HAP-1 (cell line): ENCODE measurements around the gene CMIP.

Experiments used
- DNase-seq, 2 experiments: peaks; one replicate each; pipeline ENCODE4 v3.0.0-alpha.2; 2016 to 2020; ENCODE audit warnings: low spot score in 2 of 2
- H3K27me3 ChIP-seq: fragments of 250-450 bp; sonication (Bioruptor Pico); 2 replicates; pipeline ENCODE4 v1.5.1; 2020; ENCODE audit warnings: low read depth, mild to moderate bottlenecking, moderate library complexity
- H3K36me3 ChIP-seq: fragments of 250-450 bp; sonication (Bioruptor Pico); replicated peaks from 2 replicates; pipeline ENCODE4 v1.5.1; 2020; ENCODE audit warnings: mild to moderate bottlenecking
- H3K4me1 ChIP-seq: fragments of 250-450 bp; sonication (Bioruptor Pico); 2 replicates; pipeline ENCODE4 v1.5.1; 2020; ENCODE audit warnings: mild to moderate bottlenecking
- H3K4me3 ChIP-seq: fragments of 250-450 bp; sonication (Bioruptor Pico); 2 replicates; pipeline ENCODE4 v1.5.1; 2020; ENCODE audit warnings: mild to moderate bottlenecking, moderate library complexity
- H3K9me3 ChIP-seq: fragments of 250-450 bp; sonication (Bioruptor Pico); 2 replicates; pipeline ENCODE4 v1.5.1; 2020; ENCODE audit warnings: mild to moderate bottlenecking, moderate library complexity
- in situ Hi-C: fragments of 300-500 bp; cut with MboI; formaldehyde crosslinking; loops from 3 replicates; pipeline ENCODE4 v1.14.3; 2020; ENCODE audit warnings: low sequenced_read_pairs, inconsistent platforms, mixed read lengths

Gene CMIP

GRCh38 chr16:81499576-81500380 lies 55.2 kb downstream of the CMIP start:
- no peaks in the 10 kb centered on the region for H3K36me3 ChIP-seq
- peaks cover 11% of the 10 kb centered on the region for H3K4me1 ChIP-seq
- H3K27me3 ChIP-seq: no peaks in the 10 kb centered on the region
- no peak for DNase-seq
- H3K9me3 ChIP-seq: no peaks in the 10 kb centered on the region
- in situ Hi-C loops: no loop called here
- no peak overlapping the region for H3K4me3 ChIP-seq

GRCh38 chr16:81500833-81501521 lies 56.4 kb downstream of the CMIP start:
- peaks cover 11% of the 10 kb centered on the region for H3K4me1 ChIP-seq
- H3K9me3 ChIP-seq: no peaks in the 10 kb centered on the region
- H3K4me3 ChIP-seq: no peak overlapping the region
- in situ Hi-C loops: no loop called here
- no peaks in the 10 kb centered on the region for H3K27me3 ChIP-seq
- H3K36me3 ChIP-seq: no peaks in the 10 kb centered on the region
- DNase-seq: no peak

GRCh38 chr16:81502396-81503070 lies 57.9 kb downstream of the CMIP start:
- DNase-seq: peak in 1 of 2 experiments; percentile 36
- Histone ChIP-seq H3K36me3 (no peaks in the 10 kb centered on the region), H3K27me3 (no peaks in the 10 kb centered on the region), H3K4me1 (peaks cover 11% of the 10 kb centered on the region), H3K9me3 (no peaks in the 10 kb centered on the region), H3K4me3 (no peak overlapping the region)
- in situ Hi-C loops: no loop called here

GRCh38 chr16:81505011-81505661 lies 60.5 kb downstream of the CMIP start:
- no peak overlapping the region for H3K4me3 ChIP-seq
- no peaks in the 10 kb centered on the region for H3K27me3 ChIP-seq
- H3K36me3 ChIP-seq: no peaks in the 10 kb centered on the region
- in situ Hi-C loops: no loop called here
- peak in 1 of 2 experiments; percentile 41 for DNase-seq
- peaks cover 11% of the 10 kb centered on the region for H3K4me1 ChIP-seq
- H3K9me3 ChIP-seq: no peaks in the 10 kb centered on the region

GRCh38 chr16:81509404-81509803 lies 64.8 kb downstream of the CMIP start:
- in situ Hi-C loops: no loop called here
- no peaks in the 10 kb centered on the region for H3K4me1 ChIP-seq
- no peaks in the 10 kb centered on the region for H3K27me3 ChIP-seq
- no peaks in the 10 kb centered on the region for H3K36me3 ChIP-seq
- H3K4me3 ChIP-seq: no peak overlapping the region
- no peak for DNase-seq
- H3K9me3 ChIP-seq: no peaks in the 10 kb centered on the region

- H3K27me3 ChIP-seq: no peaks in the 10 kb centered on the region
- no peaks in the 10 kb centered on the region for H3K36me3 ChIP-seq
- H3K9me3 ChIP-seq: no peaks in the 10 kb centered on the region
- no peak overlapping the region for H3K4me3 ChIP-seq
- H3K4me1 ChIP-seq: no peaks in the 10 kb centered on the region
- DNase-seq: no peak
- in situ Hi-C loops: no loop called here
Observed at GRCh38 chr16:81510016-81510415, 65.4 kb downstream of the CMIP start.

GRCh38 chr16:81511371-81511770 lies 66.8 kb downstream of the CMIP start:
- H3K4me1 ChIP-seq: no peaks in the 10 kb centered on the region
- no peaks in the 10 kb centered on the region for H3K36me3 ChIP-seq
- in situ Hi-C loops: no loop called here
- no peak for DNase-seq
- H3K27me3 ChIP-seq: no peaks in the 10 kb centered on the region
- H3K9me3 ChIP-seq: no peaks in the 10 kb centered on the region
- no peak overlapping the region for H3K4me3 ChIP-seq

GRCh38 chr16:81513204-81514040 lies 68.8 kb downstream of the CMIP start:
- no peaks in the 10 kb centered on the region for H3K9me3 ChIP-seq
- H3K36me3 ChIP-seq: no peaks in the 10 kb centered on the region
- H3K27me3 ChIP-seq: no peaks in the 10 kb centered on the region
- H3K4me3 ChIP-seq: no peak overlapping the region
- DNase-seq: no peak
- no peaks in the 10 kb centered on the region for H3K4me1 ChIP-seq
- in situ Hi-C loops: no loop called here

- H3K27me3 ChIP-seq: no peaks in the 10 kb centered on the region
- in situ Hi-C loops: no loop called here
- no peaks in the 10 kb centered on the region for H3K9me3 ChIP-seq
- no peak for DNase-seq
- no peaks in the 10 kb centered on the region for H3K36me3 ChIP-seq
- no peaks in the 10 kb centered on the region for H3K4me1 ChIP-seq
- H3K4me3 ChIP-seq: no peak overlapping the region
Observed at GRCh38 chr16:81514041-81514559, 69.5 kb downstream of the CMIP start.

- H3K4me1 ChIP-seq: no peaks in the 10 kb centered on the region
Observed at GRCh38 chr16:81514568-81515258, 70.1 kb downstream of the CMIP start.

GRCh38 chr16:81515281-81515680 lies 70.7 kb downstream of the CMIP start:
- no peaks in the 10 kb centered on the region for H3K4me1 ChIP-seq
- H3K36me3 ChIP-seq: no peaks in the 10 kb centered on the region
- H3K27me3 ChIP-seq: no peaks in the 10 kb centered on the region
- no peak for DNase-seq
- in situ Hi-C loops: no loop called here
- no peaks in the 10 kb centered on the region for H3K9me3 ChIP-seq
- H3K4me3 ChIP-seq: no peak overlapping the region

More at GRCh38 chr16:81514568-81515258, 70.1 kb downstream of the CMIP start:
- Histone ChIP-seq H3K27me3 (no peaks in the 10 kb centered on the region), H3K36me3 (no peaks in the 10 kb centered on the region), H3K9me3 (no peaks in the 10 kb centered on the region), H3K4me3 (no peak overlapping the region)
- in situ Hi-C loops: no loop called here
- no peak for DNase-seq

GRCh38 chr16:81515721-81516120 lies 71.1 kb downstream of the CMIP start:
- no peak for DNase-seq
- Histone ChIP-seq H3K4me1 (no peaks in the 10 kb centered on the region), H3K27me3 (no peaks in the 10 kb centered on the region), H3K9me3 (no peaks in the 10 kb centered on the region), H3K36me3 (no peaks in the 10 kb centered on the region), H3K4me3 (no peak overlapping the region)
- in situ Hi-C loops: no loop called here
